ENCODE measurements around the gene IL1RAP. TPM values are rescaled to one million over a fixed set of nuclear protein-coding genes. Genes with fewer than 3 reads are reported as not detected.

IL1RAP gene, protein sequence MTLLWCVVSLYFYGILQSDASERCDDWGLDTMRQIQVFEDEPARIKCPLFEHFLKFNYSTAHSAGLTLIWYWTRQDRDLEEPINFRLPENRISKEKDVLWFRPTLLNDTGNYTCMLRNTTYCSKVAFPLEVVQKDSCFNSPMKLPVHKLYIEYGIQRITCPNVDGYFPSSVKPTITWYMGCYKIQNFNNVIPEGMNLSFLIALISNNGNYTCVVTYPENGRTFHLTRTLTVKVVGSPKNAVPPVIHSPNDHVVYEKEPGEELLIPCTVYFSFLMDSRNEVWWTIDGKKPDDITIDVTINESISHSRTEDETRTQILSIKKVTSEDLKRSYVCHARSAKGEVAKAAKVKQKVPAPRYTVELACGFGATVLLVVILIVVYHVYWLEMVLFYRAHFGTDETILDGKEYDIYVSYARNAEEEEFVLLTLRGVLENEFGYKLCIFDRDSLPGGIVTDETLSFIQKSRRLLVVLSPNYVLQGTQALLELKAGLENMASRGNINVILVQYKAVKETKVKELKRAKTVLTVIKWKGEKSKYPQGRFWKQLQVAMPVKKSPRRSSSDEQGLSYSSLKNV
- total RNA-seq (2022; extraction: Qiagen RNA extraction): 4.0 to 6.0 TPM (median 4.7 TPM) in 5 replicates

DNA sequence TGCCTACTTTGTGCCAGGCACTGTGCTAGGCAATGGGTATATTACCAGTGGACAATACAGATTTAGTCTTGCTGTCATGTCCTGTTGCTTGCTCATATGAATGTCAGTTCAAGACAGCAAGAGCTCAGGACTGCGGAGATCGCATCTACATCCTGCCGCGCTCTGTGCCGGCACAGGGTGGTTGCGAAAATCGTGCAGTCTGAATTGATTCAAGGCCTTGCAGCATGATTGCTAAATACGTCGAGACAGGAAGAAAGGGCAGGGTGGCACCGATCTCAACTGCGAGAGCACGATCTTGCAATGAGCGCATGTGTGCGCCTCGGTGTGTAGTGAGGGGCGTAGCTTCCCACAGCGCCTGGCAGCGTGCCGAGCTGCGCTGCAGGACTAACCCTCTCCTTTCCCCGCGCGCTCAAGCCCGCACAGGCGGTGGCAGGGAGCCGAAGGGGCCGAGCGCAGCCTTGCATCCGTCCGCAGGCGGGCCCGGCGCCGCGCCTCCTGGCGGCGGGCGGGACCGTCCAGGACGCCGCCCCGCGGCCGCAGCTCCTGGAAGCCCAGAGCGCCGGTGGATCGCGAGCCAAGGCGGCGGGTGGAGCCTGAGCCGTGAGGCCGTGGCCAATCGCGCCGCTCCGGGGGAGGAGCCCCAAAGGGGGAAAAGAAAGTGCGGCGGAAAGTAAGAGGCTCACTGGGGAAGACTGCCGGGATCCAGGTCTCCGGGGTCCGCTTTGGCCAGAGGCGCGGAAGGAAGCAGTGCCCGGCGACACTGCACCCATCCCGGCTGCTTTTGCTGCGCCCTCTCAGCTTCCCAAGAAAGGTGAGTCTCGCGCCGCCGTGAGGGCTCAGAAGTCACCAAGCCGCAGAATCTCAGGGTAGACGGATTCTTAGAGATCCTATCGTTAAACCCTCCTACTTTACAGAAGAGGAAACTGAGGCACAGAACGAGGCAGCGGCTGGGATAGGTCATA is at the start of gene IL1RAP:
Gene IL1RAP (plus strand): TSS at position 677 of the 962 bp plus-strand sequence. CDS start 50,205 bp downstream, outside the sequence.

Other genes with a start within 250 kb of the IL1RAP start
- 15.3 to 20.2 TPM (median 18.5 TPM) in 5 replicates for gene CLDN1, start 191.6 kb upstream of the IL1RAP start, total RNA-seq (2022; extraction: Qiagen RNA extraction)
- gene CLDN16, start 125.9 kb upstream of the IL1RAP start, total RNA-seq (2022; extraction: Qiagen RNA extraction): 0.03 to 0.16 TPM (median 0.09 TPM) in 5 replicates
- not detected in 5 replicates for gene TMEM207, start 64.2 kb upstream of the IL1RAP start, total RNA-seq (2022; extraction: Qiagen RNA extraction)